DND-41 (cell line): ENCODE data around the gene ANKMY2.

Source experiments
- EZH2 ChIP-seq: IDR thresholded peaks from 3 replicates; pipeline ENCODE4 v1.6.1; 2012; ENCODE audit warnings: borderline replicate concordance, low read depth, mild to moderate bottlenecking, moderate library complexity, low read length, inconsistent platforms; ENCODE audit not compliant: severe bottlenecking
- TF ChIP-seq, protein P1 (sequence below): IDR thresholded peaks from 2 replicates; pipeline ENCODE4 v1.5.1; 2012; ENCODE audit warnings: borderline replicate concordance, low read length, moderate library complexity, mild to moderate bottlenecking; ENCODE audit not compliant: poor library complexity, severe bottlenecking; ENCODE audit errors: extremely low read depth

DNA sequence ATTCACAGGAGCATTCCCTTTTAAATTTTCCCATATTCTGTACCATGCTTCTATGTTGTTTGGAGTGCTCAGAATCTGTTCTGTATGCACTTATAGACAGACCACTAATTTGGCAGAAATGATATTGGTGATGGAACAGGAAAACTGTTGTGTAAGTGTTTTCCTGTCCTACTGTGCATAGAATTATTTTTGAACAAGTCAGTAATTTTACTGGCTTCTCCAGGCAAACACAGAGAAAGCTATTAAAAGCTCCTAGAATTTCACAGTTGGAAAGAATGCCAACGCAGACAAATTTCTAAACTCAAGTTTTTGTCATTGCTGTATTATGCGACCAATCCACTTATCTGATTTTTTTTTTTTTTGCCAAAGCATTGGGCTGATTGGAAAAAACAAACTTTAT, 55.7 kb downstream of the ANKMY2 start:
- TF ChIP-seq, protein P1, sequence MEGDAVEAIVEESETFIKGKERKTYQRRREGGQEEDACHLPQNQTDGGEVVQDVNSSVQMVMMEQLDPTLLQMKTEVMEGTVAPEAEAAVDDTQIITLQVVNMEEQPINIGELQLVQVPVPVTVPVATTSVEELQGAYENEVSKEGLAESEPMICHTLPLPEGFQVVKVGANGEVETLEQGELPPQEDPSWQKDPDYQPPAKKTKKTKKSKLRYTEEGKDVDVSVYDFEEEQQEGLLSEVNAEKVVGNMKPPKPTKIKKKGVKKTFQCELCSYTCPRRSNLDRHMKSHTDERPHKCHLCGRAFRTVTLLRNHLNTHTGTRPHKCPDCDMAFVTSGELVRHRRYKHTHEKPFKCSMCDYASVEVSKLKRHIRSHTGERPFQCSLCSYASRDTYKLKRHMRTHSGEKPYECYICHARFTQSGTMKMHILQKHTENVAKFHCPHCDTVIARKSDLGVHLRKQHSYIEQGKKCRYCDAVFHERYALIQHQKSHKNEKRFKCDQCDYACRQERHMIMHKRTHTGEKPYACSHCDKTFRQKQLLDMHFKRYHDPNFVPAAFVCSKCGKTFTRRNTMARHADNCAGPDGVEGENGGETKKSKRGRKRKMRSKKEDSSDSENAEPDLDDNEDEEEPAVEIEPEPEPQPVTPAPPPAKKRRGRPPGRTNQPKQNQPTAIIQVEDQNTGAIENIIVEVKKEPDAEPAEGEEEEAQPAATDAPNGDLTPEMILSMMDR, result no peak
- no peak for TF ChIP-seq EZH2
